Measurements from ENCODE around the gene N4BP2L2. TPM values are rescaled to one million over a fixed set of nuclear protein-coding genes. Genes with fewer than 3 reads are reported as not detected.

N4BP2L2 gene
- polyA plus RNA-seq, 1 donor (not counting 4 experiments of a cell fraction or from before 2014, with no cell fraction given): 75.4 TPM

DNA sequence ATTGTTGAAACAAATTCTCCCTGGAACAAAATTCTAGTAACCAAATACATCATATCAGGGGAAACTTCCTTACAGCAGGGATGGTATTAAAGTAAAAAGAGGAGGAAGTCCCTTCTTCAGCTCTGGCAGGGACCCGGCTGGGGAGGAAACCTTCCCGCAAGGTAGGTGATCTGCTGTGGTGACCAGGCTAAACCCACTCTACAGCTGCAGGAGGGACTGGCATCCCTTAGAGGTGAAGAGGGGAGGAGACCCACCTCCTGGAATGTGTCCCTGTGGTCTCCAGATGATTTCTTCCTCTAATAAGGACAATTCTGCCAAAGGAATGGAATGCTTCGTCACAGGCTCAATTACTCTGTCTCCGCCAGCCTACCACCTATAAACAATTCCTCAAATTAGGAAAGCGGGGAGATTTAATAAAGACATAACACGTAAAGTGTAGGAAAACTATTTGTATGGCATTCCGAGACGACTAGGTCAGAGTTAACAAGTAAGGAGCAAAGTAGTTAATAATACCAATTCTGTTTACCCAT lies 47.0 kb upstream of the N4BP2L2 start:
- peak overlapping the region; percentile 92 for H3K4me2 ChIP-seq (ENCODE audit: control insufficient read depth, extremely low read depth, insufficient read depth, low read depth, low read length)
- H3K9ac ChIP-seq (ENCODE audit: control insufficient read depth, extremely low read depth, insufficient read depth, low read length): peak overlapping the region; percentile 61
- H3K4me3 ChIP-seq (ENCODE audit: control insufficient read depth in 2 of 3, extremely low read depth in 1 of 3, insufficient read depth in 2 of 3, low read depth in 1 of 3, low read length in 3 of 3): peak overlapping the region; percentile 70 to 77 (median 75)
- no peak for TF ChIP-seq EZH2 (IDR thresholded peaks at IDR 0.05; ENCODE audit: low read length)
- no peak for TF ChIP-seq CTCF (optimal IDR thresholded peaks at IDR 0.05 in 1 of 3, IDR thresholded peaks at IDR 0.05 in 1 of 3, conservative IDR thresholded peaks at IDR 0.05 in 1 of 3; ENCODE audit: extremely low read depth in 1 of 3, insufficient read depth in 2 of 3, low read length in 3 of 3)
- FAIRE-seq (no peak), DNase-seq (ENCODE audit: low read depth, low spot score) (no peak)
- peaks cover 35% of the 10 kb centered on the region for H3K79me2 ChIP-seq (ENCODE audit: control insufficient read depth, insufficient read depth, low read length)
- no peak overlapping the region for H3K27ac ChIP-seq (ENCODE audit: control insufficient read depth, insufficient read depth, low read length)
- H3K36me3 ChIP-seq (ENCODE audit: control insufficient read depth in 2 of 2, extremely low read depth in 1 of 2, insufficient read depth in 2 of 2, low read length in 2 of 2): no peaks in the 10 kb centered on the region
- H4K20me1 ChIP-seq (ENCODE audit: control insufficient read depth, extremely low read depth, insufficient read depth, low read length): no peaks in the 10 kb centered on the region
- peaks cover 19% of the 10 kb centered on the region for H3K4me1 ChIP-seq (ENCODE audit: control insufficient read depth, extremely low read depth, insufficient read depth, low read length)
- no peaks in the 10 kb centered on the region for H3K27me3 ChIP-seq (ENCODE audit: control insufficient read depth, extremely low read depth, insufficient read depth, low read length)
- peak overlapping the region; percentile 96 for H2AFZ ChIP-seq (ENCODE audit: control insufficient read depth, low read length)
- H3K9me3 ChIP-seq (ENCODE audit: control insufficient read depth, low read depth, low read length): no peaks in the 10 kb centered on the region
- dilution Hi-C loops (cut with MboI; ENCODE audit: extremely low pct_ligation_motif_present, low sequenced_read_pairs): no loop called here
- no peaks in the 10 kb centered on the region for H3K9me1 ChIP-seq (ENCODE audit: control insufficient read depth, extremely low read depth, insufficient read depth, low read length)

DNA sequence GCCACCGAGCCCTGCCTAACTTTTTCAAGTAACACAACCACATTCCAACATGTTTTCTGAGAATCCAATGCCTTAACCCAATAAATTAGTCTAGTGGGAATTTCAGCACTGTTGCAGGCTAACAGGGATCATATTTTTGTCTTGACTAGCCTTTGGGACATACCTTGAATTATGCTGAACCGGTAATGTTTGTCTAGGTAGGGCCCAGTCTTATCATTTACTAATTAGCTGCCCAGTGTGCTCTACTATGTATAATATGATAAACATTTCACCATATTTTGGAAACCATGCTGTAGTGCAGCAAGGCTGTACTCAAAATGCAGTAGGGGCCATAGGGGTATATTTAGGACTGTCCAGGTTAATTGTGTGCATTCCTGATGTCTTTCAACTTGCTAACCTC lies 44.4 kb upstream of the N4BP2L2 start:
- no peaks in the 10 kb centered on the region for H4K20me1 ChIP-seq (ENCODE audit: control insufficient read depth, extremely low read depth, insufficient read depth, low read length)
- FAIRE-seq (no peak), DNase-seq (ENCODE audit: low read depth, low spot score) (no peak)
- dilution Hi-C loops (cut with MboI; ENCODE audit: extremely low pct_ligation_motif_present, low sequenced_read_pairs): no loop called here
- no peak overlapping the region for H3K4me3 ChIP-seq (ENCODE audit: control insufficient read depth in 2 of 3, extremely low read depth in 1 of 3, insufficient read depth in 2 of 3, low read depth in 1 of 3, low read length in 3 of 3)
- no peaks in the 10 kb centered on the region for H3K27me3 ChIP-seq (ENCODE audit: control insufficient read depth, extremely low read depth, insufficient read depth, low read length)
- no peaks in the 10 kb centered on the region for H3K36me3 ChIP-seq (ENCODE audit: control insufficient read depth in 2 of 2, extremely low read depth in 1 of 2, insufficient read depth in 2 of 2, low read length in 2 of 2)
- H3K27ac ChIP-seq (ENCODE audit: control insufficient read depth, insufficient read depth, low read length): no peak overlapping the region
- peaks cover 10% of the 10 kb centered on the region for H3K79me2 ChIP-seq (ENCODE audit: control insufficient read depth, insufficient read depth, low read length)
- no peak overlapping the region for H3K4me2 ChIP-seq (ENCODE audit: control insufficient read depth, extremely low read depth, insufficient read depth, low read depth, low read length)
- H3K4me1 ChIP-seq (ENCODE audit: control insufficient read depth, extremely low read depth, insufficient read depth, low read length): peaks cover 6% of the 10 kb centered on the region
- no peak overlapping the region for H2AFZ ChIP-seq (ENCODE audit: control insufficient read depth, low read length)
- H3K9ac ChIP-seq (ENCODE audit: control insufficient read depth, extremely low read depth, insufficient read depth, low read length): no peak overlapping the region
- H3K9me1 ChIP-seq (ENCODE audit: control insufficient read depth, extremely low read depth, insufficient read depth, low read length): no peaks in the 10 kb centered on the region
- no peak for TF ChIP-seq CTCF (optimal IDR thresholded peaks at IDR 0.05 in 1 of 3, IDR thresholded peaks at IDR 0.05 in 1 of 3, conservative IDR thresholded peaks at IDR 0.05 in 1 of 3; ENCODE audit: extremely low read depth in 1 of 3, insufficient read depth in 2 of 3, low read length in 3 of 3)
- TF ChIP-seq EZH2 (IDR thresholded peaks at IDR 0.05; ENCODE audit: low read length): no peak
- H3K9me3 ChIP-seq (ENCODE audit: control insufficient read depth, low read depth, low read length): no peaks in the 10 kb centered on the region

Data from keratinocyte (primary cell).